RWPE1 (cell line): ENCODE results near the gene LRRC45.

Source experiments
- CTCF ChIA-PET: fragments of 350-600 bp; sonication (Branson Sonifier 250); formaldehyde crosslinking; extraction: SDS; loops from one replicate; lab custom pipeline; 2021; lab: Yijun Ruan, JAX
- POLR2A ChIA-PET: fragments of 400-600 bp; formaldehyde crosslinking; extraction: SDS; loops from one replicate; lab custom pipeline; 2020; ENCODE audit warnings: antibody characterized with exemption; ENCODE audit not compliant: low non-redundant PET; lab: Yijun Ruan, JAX
- DNase-seq: peaks from one replicate; pipeline ENCODE4 v3.0.0; 2012; ENCODE audit warnings: low spot score
- H3K27ac ChIP-seq: fragments of 450-650 bp; 2 replicates; pipeline ENCODE4 v1.5.1; 2017
- CTCF ChIP-seq: fragments of 450-650 bp; conservative IDR thresholded peaks from 2 replicates; pipeline ENCODE4 v1.5.1; 2017; ENCODE audit warnings: low read depth, mild to moderate bottlenecking

LRRC45 gene

GRCh38 chr17:82013772-82014321 is 9.3 kb upstream of the LRRC45 start:
- DNase-seq = no peak
- CTCF ChIA-PET = interaction anchor here (0.8 to 4.0 kb wide), 3 partner anchors 10 to 54 kb away, joined by 5 to 20 read pairs (median 12); partner anchors contain the start of gene NOTUM

GRCh38 chr17:82014432-82014831 is 8.7 kb upstream of the LRRC45 start:
- CTCF ChIA-PET = interaction anchor here (0.6 to 1.2 kb wide), 5 partner anchors 17 to 869 kb away, joined by 3 to 12 read pairs (median 3); partner anchors contain the start of gene NOTUM

More at GRCh38 chr17:82013772-82014321, 9.3 kb upstream of the LRRC45 start:
- POLR2A ChIA-PET = no interaction called here
- TF ChIP-seq CTCF = no peak
- peak overlapping the region; percentile 60 for H3K27ac ChIP-seq

GRCh38 chr17:82014971-82015310 is 8.2 kb upstream of the LRRC45 start:
- POLR2A ChIA-PET = no interaction called here
- DNase-seq = no peak

More at GRCh38 chr17:82014432-82014831, 8.7 kb upstream of the LRRC45 start:
- TF ChIP-seq CTCF = peak; percentile 33
- no peak for DNase-seq
- peak overlapping the region; percentile 60 for H3K27ac ChIP-seq
- POLR2A ChIA-PET = no interaction called here

GRCh38 chr17:82015311-82015971 is 7.7 kb upstream of the LRRC45 start:
- no peak for TF ChIP-seq CTCF
- ChIA-PET POLR2A (interaction anchor here (0.7 kb wide), 1 partner anchor 13 kb away, joined by 3 read pairs; no protein-coding TSS in a partner anchor), CTCF (interaction anchor here (4.1 kb wide), 1 partner anchor 55 kb away, joined by 35 read pairs; the partner anchor contains the start of gene NOTUM)
- no peak for DNase-seq
- H3K27ac ChIP-seq = peak overlapping the region; percentile 60

More at GRCh38 chr17:82014971-82015310, 8.2 kb upstream of the LRRC45 start:
- H3K27ac ChIP-seq = peak overlapping the region; percentile 60
- CTCF ChIA-PET = interaction anchor here (0.6 to 4.1 kb wide), 6 partner anchors 18 to 868 kb away, joined by 3 to 35 read pairs (median 4); partner anchors contain the start of gene NOTUM
- no peak for TF ChIP-seq CTCF

GRCh38 chr17:82016061-82016874 is 6.8 kb upstream of the LRRC45 start:
- DNase-seq = no peak
- POLR2A ChIA-PET = interaction anchor here (0.7 kb wide), 1 partner anchor 12 kb away, joined by 3 read pairs; no protein-coding TSS in a partner anchor
- H3K27ac ChIP-seq = peak overlapping the region; percentile 80
- TF ChIP-seq CTCF = no peak
- CTCF ChIA-PET = interaction anchor here (0.6 to 4.1 kb wide), 4 partner anchors 29 to 93 kb away, joined by 3 to 35 read pairs (median 4); partner anchors contain the start of gene NOTUM
